ENCODE data around the gene CPZ.

CPZ gene

DNA sequence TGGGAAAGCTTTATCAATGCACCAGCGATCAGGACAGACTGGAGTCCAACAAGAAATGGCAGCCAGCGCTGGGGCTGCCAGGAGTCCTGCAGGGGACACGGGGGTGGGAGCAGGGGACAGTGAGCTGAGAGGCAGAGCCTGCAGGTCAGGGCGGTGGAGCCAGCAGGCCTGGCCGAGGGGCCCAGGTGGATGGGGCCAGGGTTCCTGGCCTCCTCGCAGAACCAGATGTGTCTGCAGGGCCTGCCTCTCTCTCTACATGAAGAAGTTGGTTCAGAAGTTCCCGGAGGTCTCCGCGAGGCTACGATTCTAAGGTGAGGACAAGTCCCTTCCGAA, 63.6 kb downstream of the CPZ start:
- no peak for DNase-seq

DNA sequence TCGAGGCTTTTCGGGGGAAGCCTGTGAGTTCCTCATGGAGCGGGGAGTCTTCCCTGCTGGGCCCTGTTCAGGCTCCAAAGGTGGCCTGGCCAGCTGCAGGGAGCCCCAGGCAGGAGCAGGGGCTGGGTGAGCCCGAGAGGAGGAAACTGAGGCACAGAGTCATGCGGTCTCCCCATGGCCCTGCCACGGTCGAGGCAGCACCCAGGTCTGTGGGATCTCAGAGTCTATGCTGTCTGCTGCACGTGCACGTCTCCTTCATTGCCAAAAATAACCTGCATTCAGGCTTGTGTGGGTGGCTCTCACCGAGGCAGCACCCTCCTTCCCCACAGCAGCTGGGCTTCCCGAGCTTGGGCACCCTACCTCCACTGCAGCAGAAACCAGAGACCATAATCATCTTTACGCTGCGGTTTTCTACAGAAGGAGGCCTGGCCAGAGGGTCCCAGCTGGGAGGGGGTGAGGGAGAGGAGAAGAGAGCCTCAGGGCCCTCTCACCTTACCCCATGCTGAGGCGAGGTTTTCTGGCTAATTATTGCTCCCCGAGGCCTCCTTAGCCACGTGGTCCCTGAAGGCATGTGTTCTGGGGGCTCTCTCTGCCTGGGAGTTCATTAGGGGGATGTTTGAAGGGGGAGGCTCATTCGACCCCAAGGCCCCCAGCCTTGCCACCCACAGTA, 64.3 kb downstream of the CPZ start:
- DNase-seq: no peak

- no peak for DNase-seq
Observed at GRCh38 chr4:8657381-8658088, 65.0 kb downstream of the CPZ start.

GRCh38 chr4:8662776-8663175, 70.2 kb downstream of the CPZ start:
- DNase-seq: no peak

DNA sequence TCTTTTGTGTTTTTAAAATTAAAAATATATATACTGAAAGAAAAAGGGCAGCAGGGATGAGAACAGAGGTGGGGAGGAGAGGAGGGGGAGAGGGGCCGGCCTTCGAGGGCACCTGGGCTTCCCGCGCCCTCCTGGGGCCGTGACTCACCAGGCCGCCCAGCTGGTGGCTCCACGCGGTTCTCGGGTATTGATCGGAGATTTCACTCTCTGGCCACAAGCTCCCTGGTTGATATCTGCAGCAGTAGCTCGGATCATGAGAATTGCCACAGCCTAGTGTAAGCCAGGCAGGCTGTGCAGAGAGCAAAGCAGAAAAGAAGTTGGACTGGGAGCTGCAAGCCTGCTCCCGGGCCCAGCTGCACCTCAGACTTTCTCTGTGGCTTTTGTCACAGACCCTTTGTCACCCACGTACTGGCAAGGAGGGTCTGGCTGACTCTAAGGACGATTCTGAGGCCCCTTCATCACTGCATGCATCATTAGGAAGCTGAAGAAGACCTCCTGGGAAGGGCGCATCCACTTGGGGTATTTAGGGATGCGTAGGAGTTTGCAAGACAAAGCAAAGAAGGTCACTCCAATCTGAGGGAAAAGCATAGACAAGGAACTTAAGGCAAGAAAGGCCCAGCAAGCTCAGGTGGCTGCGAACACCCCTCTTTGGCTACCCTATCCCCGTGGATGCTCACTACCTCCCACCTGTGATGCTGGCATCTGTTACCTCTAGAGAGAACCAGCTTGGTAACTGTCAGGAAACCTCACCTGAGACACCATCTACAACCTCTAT, 71.7 kb downstream of the CPZ start:
- no peak for DNase-seq

DNA sequence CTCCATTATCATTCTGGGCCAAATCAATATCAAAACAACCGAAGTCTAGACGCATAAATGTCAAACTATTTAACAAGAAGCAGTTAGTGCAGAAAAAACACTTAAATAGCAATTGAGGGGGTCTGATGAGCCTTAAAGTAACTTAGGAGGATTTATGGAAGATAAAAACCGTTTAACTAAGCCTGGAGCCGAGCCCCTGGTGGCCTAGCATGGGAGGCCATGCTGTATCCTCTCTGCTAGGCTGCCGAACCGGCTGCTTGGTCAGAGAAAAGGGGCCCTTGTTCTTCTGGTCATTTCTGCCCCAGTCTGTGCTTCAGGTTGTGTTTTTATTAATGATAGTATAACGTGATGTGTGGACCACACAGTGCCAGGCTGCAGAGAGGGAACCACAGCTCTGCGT, 72.4 kb downstream of the CPZ start:
- no peak for DNase-seq

GRCh38 chr4:8665406-8666360, 73.1 kb downstream of the CPZ start:
- no peak for DNase-seq

- no peak for DNase-seq
Observed at GRCh38 chr4:8666581-8666980, 74.0 kb downstream of the CPZ start.

All from stimulated activated naive CD4-positive, alpha-beta T cell treated with Interleukin-2 at 50 U/mL for 16 hours (primary cell).